WTC11 (cell line): ENCODE data around the gene RNASE4.

Source experiments
- ATF3 ChIP-seq: sonication (generic); formaldehyde crosslinking; conservative IDR thresholded peaks from 2 replicates; pipeline ENCODE4 v1.8.1; 2022; ENCODE audit warnings: mild to moderate bottlenecking, missing genetic modification reagents
- CTCF ChIP-seq: fragments of 200-600 bp; IDR thresholded peaks from 2 replicates; pipeline ENCODE4 v1.8.0; 2022; ENCODE audit warnings: antibody characterized with exemption
- MXD4 ChIP-seq: fragments of 250-450 bp; sonication (Bioruptor Pico); IDR thresholded peaks from 2 replicates; pipeline ENCODE4 v1.8.0; 2021; ENCODE audit warnings: mild to moderate bottlenecking, moderate library complexity, borderline replicate concordance
- RELA ChIP-seq: sonication (generic); formaldehyde crosslinking; IDR thresholded peaks from 2 replicates; pipeline ENCODE4 v1.8.1; 2022; ENCODE audit warnings: missing genetic modification reagents, mild to moderate bottlenecking, borderline replicate concordance
- SMAD3 ChIP-seq: sonication (generic); formaldehyde crosslinking; IDR thresholded peaks from 2 replicates; pipeline ENCODE4 v1.8.0; 2022; ENCODE audit warnings: missing genetic modification reagents, mild to moderate bottlenecking, borderline replicate concordance

DNA sequence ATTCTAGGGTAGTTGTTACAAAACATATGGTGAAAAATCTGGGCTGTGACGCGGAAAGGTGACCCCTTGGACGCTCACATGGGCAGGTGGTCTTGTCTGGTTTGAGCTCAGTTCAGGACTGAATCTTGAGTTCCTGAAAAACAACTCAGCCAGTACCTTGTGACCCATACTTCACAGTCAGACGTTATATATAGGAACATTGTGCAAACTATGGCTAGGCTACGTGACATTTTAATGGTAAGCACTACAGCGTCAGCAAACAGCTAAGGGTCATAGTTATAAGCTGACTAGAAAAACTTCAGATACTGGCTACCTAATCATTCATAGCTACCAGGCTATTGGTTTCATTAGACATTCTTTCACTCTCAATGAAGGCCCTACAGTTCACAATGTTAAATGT, 46.5 kb downstream of the RNASE4 start:
- TF ChIP-seq RELA (no peak), CTCF (no peak), SMAD3 (no peak), ATF3 (CRISPR knock-in tag) (no peak), MXD4 (CRISPR knock-in tag) (no peak)
